Endodermal cell (in vitro differentiated cells): ENCODE results near the gene VPS4B. TPM values are rescaled to one million over a fixed set of nuclear protein-coding genes. Genes with fewer than 3 reads are reported as not detected.

ENCODE experiments used
- DNase-seq: peaks from one replicate; pipeline ENCODE4 v3.0.0-alpha.2; 2017
- H3K27ac ChIP-seq: 2 replicates; pipeline ENCODE4 v1.5.1; 2013; ENCODE audit warnings: mild to moderate bottlenecking, low read depth, low read length, moderate library complexity
- H3K27me3 ChIP-seq: 2 replicates; pipeline ENCODE4 v1.6.1; 2013; ENCODE audit warnings: mild to moderate bottlenecking, low read length, moderate library complexity; ENCODE audit not compliant: insufficient read depth, control insufficient read depth, poor library complexity, severe bottlenecking
- H3K36me3 ChIP-seq: 2 replicates; pipeline ENCODE4 v1.7.0; 2013; ENCODE audit warnings: mild to moderate bottlenecking, low read length, moderate library complexity; ENCODE audit not compliant: control insufficient read depth, insufficient read depth
- H3K4me1 ChIP-seq: one replicate; pipeline ENCODE4 v1.7.0; 2013; ENCODE audit warnings: low read length; ENCODE audit not compliant: control insufficient read depth, insufficient read depth
- H3K4me3 ChIP-seq: 2 replicates; pipeline ENCODE4 v1.5.1; 2013; ENCODE audit warnings: mild to moderate bottlenecking, low read length, moderate library complexity
- H3K9ac ChIP-seq: 2 replicates; pipeline ENCODE4 v1.6.1; 2013; ENCODE audit warnings: mild to moderate bottlenecking, low read length, moderate library complexity; ENCODE audit not compliant: poor library complexity, severe bottlenecking; ENCODE audit errors: extremely low read depth
- H3K9me3 ChIP-seq: 2 replicates; pipeline ENCODE4 v1.6.1; 2013; ENCODE audit warnings: mild to moderate bottlenecking, low read length, moderate library complexity; ENCODE audit not compliant: control insufficient read depth
- H3K27ac Mint-ChIP-seq: 2 replicates; pipeline ENCODE4 v1.8.0; 2020; ENCODE audit warnings: mixed read lengths
- H3K27me3 Mint-ChIP-seq: 2 replicates; pipeline ENCODE4 v1.8.0; 2021; ENCODE audit warnings: mild to moderate bottlenecking, mixed read lengths; ENCODE audit not compliant: insufficient read depth
- H3K36me3 Mint-ChIP-seq: 2 replicates; pipeline ENCODE4 v1.8.0; 2020; ENCODE audit warnings: low read depth, mixed read lengths
- H3K4me1 Mint-ChIP-seq: 2 replicates; pipeline ENCODE4 v1.8.0; 2020; ENCODE audit warnings: mixed read lengths
- H3K4me3 Mint-ChIP-seq: 2 replicates; pipeline ENCODE4 v1.8.0; 2020; ENCODE audit warnings: mild to moderate bottlenecking, moderate library complexity, mixed read lengths
- H3K9me3 Mint-ChIP-seq: 2 replicates; pipeline ENCODE4 v1.8.0; 2020; ENCODE audit warnings: mild to moderate bottlenecking, mixed read lengths
- CTCF ChIP-seq: fragments of 200-600 bp; sonication (generic); conservative IDR thresholded peaks from 2 replicates; pipeline ENCODE4 v1.5.0; 2021; ENCODE audit warnings: antibody characterized with exemption, mild to moderate bottlenecking
- WGBS, 2 experiments: methylation state at CpG; one replicate each; pipeline versions ENCODE4 v1.1.5 to v1.1.7; 2013; ENCODE audit warnings: missing lambda C conversion rate in 2 of 2, mixed read lengths in 1 of 2; ENCODE audit not compliant: insufficient coverage in 1 of 2, insufficient read length in 1 of 2; 5-methylcytosine and 5-hydroxymethylcytosine counted together
- total RNA-seq, 2 donors: library from RNA; stranded (reverse); fragmentation: NEBNext Ultra II Directional in 1 of 2; extraction: Animal tissue kit (Norgen Biotek cat#: 25700) in 1 of 2; gene quantifications; 2 replicates in 1 of 2; 3 replicates in 1 of 2; pipeline ENCODE4 v1.2.1, GENCODE V29; 2021

VPS4B gene
- total RNA-seq, 2 donors from 2014 or later = 44.7 to 46.1 TPM

GRCh38 chr18:63431180-63431579 lies 8.9 kb upstream of the VPS4B start:
- Histone ChIP-seq H3K9ac (no peak overlapping the region), H3K36me3 (no peaks in the 10 kb centered on the region), H3K4me1 (no peaks in the 10 kb centered on the region), H3K4me3 (no peak overlapping the region), H3K9me3 (no peaks in the 10 kb centered on the region), H3K27ac (no peak overlapping the region), H3K27me3 (peaks cover 12% of the 10 kb centered on the region)
- H3K27me3 Mint-ChIP-seq = no peaks in the 10 kb centered on the region
- H3K9me3 Mint-ChIP-seq = no peaks in the 10 kb centered on the region
- no peak overlapping the region for H3K4me3 Mint-ChIP-seq
- H3K4me1 Mint-ChIP-seq = peaks cover 2% of the 10 kb centered on the region
- no peak for TF ChIP-seq CTCF
- WGBS, 2 experiments = no CpG with 5 or more reads among the region's 1 CpG
- DNase-seq = no peak
- H3K36me3 Mint-ChIP-seq = no peaks in the 10 kb centered on the region
- H3K27ac Mint-ChIP-seq = no peak overlapping the region

- H3K9me3 Mint-ChIP-seq = no peaks in the 10 kb centered on the region
- H3K36me3 ChIP-seq = no peaks in the 10 kb centered on the region
- TF ChIP-seq CTCF = no peak
- peaks cover 2% of the 10 kb centered on the region for H3K4me1 Mint-ChIP-seq
- 40 to 81% methylated on average over 1 to 2 of the region's 2 CpGs for whole genome bisulfite sequencing, 2 experiments
- H3K27me3 ChIP-seq = peaks cover 12% of the 10 kb centered on the region
- DNase-seq = no peak
- no peak overlapping the region for H3K4me3 Mint-ChIP-seq
- no peaks in the 10 kb centered on the region for H3K9me3 ChIP-seq
- H3K9ac ChIP-seq = no peak overlapping the region
- H3K27ac Mint-ChIP-seq = no peak overlapping the region
- no peak overlapping the region for H3K4me3 ChIP-seq
- no peak overlapping the region for H3K27ac ChIP-seq
- no peaks in the 10 kb centered on the region for H3K36me3 Mint-ChIP-seq
- no peaks in the 10 kb centered on the region for H3K27me3 Mint-ChIP-seq
- no peaks in the 10 kb centered on the region for H3K4me1 ChIP-seq
Measured at GRCh38 chr18:63430526-63430925, 8.2 kb upstream of the VPS4B start.

GRCh38 chr18:63427558-63427957 lies 5.3 kb upstream of the VPS4B start:
- H3K9me3 Mint-ChIP-seq = no peaks in the 10 kb centered on the region
- no peaks in the 10 kb centered on the region for H3K4me1 ChIP-seq
- no peaks in the 10 kb centered on the region for H3K36me3 Mint-ChIP-seq
- H3K4me3 ChIP-seq = no peak overlapping the region
- no peak overlapping the region for H3K27ac ChIP-seq
- H3K9me3 ChIP-seq = no peaks in the 10 kb centered on the region
- no peaks in the 10 kb centered on the region for H3K27me3 Mint-ChIP-seq
- H3K4me3 Mint-ChIP-seq = no peak overlapping the region
- H3K27ac Mint-ChIP-seq = no peak overlapping the region
- WGBS, 2 experiments = 95 to 100% methylated on average over 4 of the region's 4 CpGs
- H3K4me1 Mint-ChIP-seq = peaks cover 8% of the 10 kb centered on the region
- H3K36me3 ChIP-seq = no peaks in the 10 kb centered on the region
- no peak overlapping the region for H3K9ac ChIP-seq
- peak; percentile 60 for DNase-seq
- peaks cover 12% of the 10 kb centered on the region for H3K27me3 ChIP-seq
- no peak for TF ChIP-seq CTCF
